Measurements from ENCODE around the gene LILRB4.

LILRB4 gene

DNA sequence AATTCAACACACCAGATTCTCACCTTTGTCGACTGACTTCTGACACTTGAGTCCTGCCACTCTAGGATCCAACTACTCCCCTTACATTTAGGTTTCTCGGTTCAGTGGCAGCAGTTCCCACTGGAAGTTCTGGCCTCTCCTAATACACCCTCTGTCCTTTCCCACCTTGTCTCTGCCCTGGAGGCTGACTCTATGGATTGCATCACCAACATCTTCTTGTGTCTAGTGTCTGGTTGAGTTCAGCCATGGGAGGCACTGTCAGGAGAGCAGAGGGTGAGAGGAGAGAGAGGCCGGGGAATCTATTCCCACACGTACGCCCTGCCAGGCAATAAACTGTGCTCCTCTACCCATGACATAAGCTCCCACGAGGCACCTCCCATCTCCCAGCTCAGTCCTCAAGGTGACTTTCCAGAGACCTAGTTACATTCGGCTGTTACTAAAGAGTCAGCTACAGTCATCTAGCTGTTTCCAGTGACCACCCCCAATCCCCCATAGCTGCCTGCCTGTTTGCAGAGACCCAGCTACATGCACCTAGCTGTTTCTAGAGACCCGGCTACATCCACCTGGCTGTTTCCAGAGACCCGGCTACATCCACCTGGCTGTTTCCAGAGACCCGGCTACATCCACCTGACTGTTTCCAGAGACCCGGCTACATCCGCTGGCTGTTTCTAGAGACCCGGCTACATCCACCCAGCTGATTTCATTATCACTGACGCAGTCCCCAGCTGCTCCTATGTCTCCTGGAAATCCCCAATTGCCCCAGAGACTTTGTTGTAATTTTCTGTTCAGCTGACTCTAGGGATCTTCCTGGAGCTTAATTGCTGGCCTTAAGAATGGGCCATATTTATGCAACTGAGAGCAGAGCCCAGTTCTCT lies 8.1 kb upstream of the LILRB4 start:
- Histone ChIP-seq H3K18ac (ENCODE audit: low read depth in 1 of 2, low read length in 2 of 2) (no peak overlapping the region), H3K9ac (ENCODE audit: low read length) (no peak overlapping the region), H3K23ac (ENCODE audit: low read length in 2 of 2) (no peak overlapping the region), H3K36me3 (ENCODE audit: control insufficient read depth in 1 of 2, insufficient read depth in 2 of 2, low read depth in 1 of 2, low read length in 2 of 2) (no peaks in the 10 kb centered on the region), H3K27me3 (ENCODE audit: control insufficient read depth in 1 of 2, insufficient read depth in 1 of 2, low read length in 2 of 2) (peaks cover 0 to 8% of the 10 kb centered on the region in 2 experiments), H3K4me2 (ENCODE audit: low read length, poor library complexity, severe bottlenecking) (no peak overlapping the region), H3K4ac (ENCODE audit: low read depth in 1 of 2, low read length in 2 of 2) (no peak overlapping the region), H3K4me1 (ENCODE audit: control insufficient read depth, insufficient read depth, low read depth, low read length) (no peaks in the 10 kb centered on the region), H3K14ac (ENCODE audit: low read length in 2 of 2) (no peak overlapping the region), H3K27ac (ENCODE audit: low read length, poor library complexity, severe bottlenecking) (no peak overlapping the region), H3K9me3 (ENCODE audit: control insufficient read depth, low read length) (no peaks in the 10 kb centered on the region), H2BK5ac (ENCODE audit: low read depth, low read length, poor library complexity, severe bottlenecking) (no peak overlapping the region), H2BK120ac (ENCODE audit: low read depth, low read length) (no peak overlapping the region), H2AFZ (ENCODE audit: low read depth, low read length) (no peak overlapping the region), H4K91ac (ENCODE audit: low read length) (no peak overlapping the region), H3K79me1 (replicated peaks; ENCODE audit: low read length, poor library complexity, severe bottlenecking) (no peaks in the 10 kb centered on the region), H2BK15ac (ENCODE audit: low read depth, poor library complexity, severe bottlenecking) (no peak overlapping the region), H3K4me3 (ENCODE audit: insufficient read depth in 1 of 2, low read depth in 1 of 2, low read length in 2 of 2) (no peak overlapping the region), H2AK5ac (ENCODE audit: low read length, severe bottlenecking) (no peak overlapping the region), H4K8ac (ENCODE audit: low read length) (no peak overlapping the region), H2BK12ac (ENCODE audit: low read length in 2 of 2) (no peak overlapping the region)
- WGBS: 76% methylated on average over 14 of the region's 14 CpGs
- DNase-seq: no peak

DNA sequence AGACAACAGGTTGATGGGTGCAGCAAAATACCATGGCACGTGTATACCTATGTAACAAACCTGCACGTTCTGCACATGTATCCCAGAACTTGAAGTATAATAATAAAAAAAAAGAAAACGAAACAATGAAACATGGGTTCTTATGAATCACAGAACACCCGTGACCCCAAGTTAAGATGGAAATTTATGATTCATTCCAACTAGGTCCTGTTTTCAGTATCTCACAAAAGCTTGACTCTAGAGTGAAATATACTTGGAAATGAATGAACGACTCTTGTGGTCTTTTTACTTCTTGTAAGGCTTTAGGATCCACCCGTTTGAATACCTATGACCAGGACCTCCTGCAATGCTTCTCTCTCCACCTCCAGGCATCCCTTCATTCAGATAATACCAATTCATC lies 3.5 kb upstream of the LILRB4 start:
- no peak overlapping the region for H3K23ac ChIP-seq (ENCODE audit: low read length in 2 of 2)
- no peak overlapping the region for H3K14ac ChIP-seq (ENCODE audit: low read length in 2 of 2)
- H3K18ac ChIP-seq (ENCODE audit: low read depth in 1 of 2, low read length in 2 of 2): no peak overlapping the region
- no peak overlapping the region for H3K4ac ChIP-seq (ENCODE audit: low read depth in 1 of 2, low read length in 2 of 2)
- H2AFZ ChIP-seq (ENCODE audit: low read depth, low read length): no peak overlapping the region
- no peak overlapping the region for H3K4me2 ChIP-seq (ENCODE audit: low read length, poor library complexity, severe bottlenecking)
- no peak overlapping the region for H2AK5ac ChIP-seq (ENCODE audit: low read length, severe bottlenecking)
- WGBS: 84% methylated on average over 2 of the region's 6 CpGs
- DNase-seq: no peak
- H4K91ac ChIP-seq (ENCODE audit: low read length): no peak overlapping the region
- H2BK5ac ChIP-seq (ENCODE audit: low read depth, low read length, poor library complexity, severe bottlenecking): no peak overlapping the region
- no peak overlapping the region for H4K8ac ChIP-seq (ENCODE audit: low read length)
- H3K9ac ChIP-seq (ENCODE audit: low read length): no peak overlapping the region
- H3K36me3 ChIP-seq (ENCODE audit: control insufficient read depth in 1 of 2, insufficient read depth in 2 of 2, low read depth in 1 of 2, low read length in 2 of 2): no peaks in the 10 kb centered on the region
- no peaks in the 10 kb centered on the region for H3K79me1 ChIP-seq (replicated peaks; ENCODE audit: low read length, poor library complexity, severe bottlenecking)
- no peaks in the 10 kb centered on the region for H3K4me1 ChIP-seq (ENCODE audit: control insufficient read depth, insufficient read depth, low read depth, low read length)
- no peak overlapping the region for H2BK120ac ChIP-seq (ENCODE audit: low read depth, low read length)
- H3K27me3 ChIP-seq (ENCODE audit: control insufficient read depth in 1 of 2, insufficient read depth in 1 of 2, low read length in 2 of 2): no peaks in the 10 kb centered on the region
- no peak overlapping the region for H3K4me3 ChIP-seq (ENCODE audit: insufficient read depth in 1 of 2, low read depth in 1 of 2, low read length in 2 of 2)
- H2BK15ac ChIP-seq (ENCODE audit: low read depth, poor library complexity, severe bottlenecking): no peak overlapping the region
- H3K27ac ChIP-seq (ENCODE audit: low read length, poor library complexity, severe bottlenecking): no peak overlapping the region
- no peak overlapping the region for H2BK12ac ChIP-seq (ENCODE audit: low read length in 2 of 2)
- no peaks in the 10 kb centered on the region for H3K9me3 ChIP-seq (ENCODE audit: control insufficient read depth, low read length)

DNA sequence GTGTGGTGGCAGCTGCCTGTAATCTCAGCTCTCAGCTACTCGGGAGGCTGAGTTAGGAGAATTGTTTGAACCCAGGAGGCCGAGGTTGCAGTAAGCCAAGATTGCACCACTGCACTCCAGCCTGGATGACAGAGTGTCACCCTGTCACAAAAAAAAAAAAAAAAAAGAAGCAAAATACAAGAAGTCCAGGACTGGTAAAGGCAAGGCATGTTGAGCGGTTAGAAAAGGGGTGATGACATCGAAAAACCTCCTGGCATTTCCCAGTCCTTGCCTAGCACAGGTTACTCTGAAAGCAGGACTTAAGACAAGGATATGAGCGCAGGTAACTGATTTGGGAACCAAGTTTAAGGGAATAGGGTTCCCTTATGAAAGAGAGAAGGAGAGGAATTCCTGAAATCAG lies 2.5 kb upstream of the LILRB4 start:
- Histone ChIP-seq H3K23ac (ENCODE audit: low read length in 2 of 2) (no peak overlapping the region), H2BK15ac (ENCODE audit: low read depth, poor library complexity, severe bottlenecking) (no peak overlapping the region), H2AFZ (ENCODE audit: low read depth, low read length) (no peak overlapping the region), H4K91ac (ENCODE audit: low read length) (no peak overlapping the region), H3K4ac (ENCODE audit: low read depth in 1 of 2, low read length in 2 of 2) (no peak overlapping the region), H3K27me3 (ENCODE audit: control insufficient read depth in 1 of 2, insufficient read depth in 1 of 2, low read length in 2 of 2) (no peaks in the 10 kb centered on the region), H3K18ac (ENCODE audit: low read depth in 1 of 2, low read length in 2 of 2) (no peak overlapping the region), H3K9me3 (ENCODE audit: control insufficient read depth, low read length) (no peaks in the 10 kb centered on the region), H3K36me3 (ENCODE audit: control insufficient read depth in 1 of 2, insufficient read depth in 2 of 2, low read depth in 1 of 2, low read length in 2 of 2) (no peaks in the 10 kb centered on the region), H3K27ac (ENCODE audit: low read length, poor library complexity, severe bottlenecking) (no peak overlapping the region), H2BK120ac (ENCODE audit: low read depth, low read length) (no peak overlapping the region), H3K14ac (ENCODE audit: low read length in 2 of 2) (no peak overlapping the region), H2AK5ac (ENCODE audit: low read length, severe bottlenecking) (no peak overlapping the region), H2BK12ac (ENCODE audit: low read length in 2 of 2) (no peak overlapping the region), H3K4me3 (ENCODE audit: insufficient read depth in 1 of 2, low read depth in 1 of 2, low read length in 2 of 2) (no peak overlapping the region), H2BK5ac (ENCODE audit: low read depth, low read length, poor library complexity, severe bottlenecking) (no peak overlapping the region), H4K8ac (ENCODE audit: low read length) (no peak overlapping the region), H3K9ac (ENCODE audit: low read length) (no peak overlapping the region), H3K4me1 (ENCODE audit: control insufficient read depth, insufficient read depth, low read depth, low read length) (no peaks in the 10 kb centered on the region), H3K4me2 (ENCODE audit: low read length, poor library complexity, severe bottlenecking) (no peak overlapping the region), H3K79me1 (replicated peaks; ENCODE audit: low read length, poor library complexity, severe bottlenecking) (no peaks in the 10 kb centered on the region)
- DNase-seq: no peak
- WGBS: 72% methylated on average over 3 of the region's 5 CpGs

DNA sequence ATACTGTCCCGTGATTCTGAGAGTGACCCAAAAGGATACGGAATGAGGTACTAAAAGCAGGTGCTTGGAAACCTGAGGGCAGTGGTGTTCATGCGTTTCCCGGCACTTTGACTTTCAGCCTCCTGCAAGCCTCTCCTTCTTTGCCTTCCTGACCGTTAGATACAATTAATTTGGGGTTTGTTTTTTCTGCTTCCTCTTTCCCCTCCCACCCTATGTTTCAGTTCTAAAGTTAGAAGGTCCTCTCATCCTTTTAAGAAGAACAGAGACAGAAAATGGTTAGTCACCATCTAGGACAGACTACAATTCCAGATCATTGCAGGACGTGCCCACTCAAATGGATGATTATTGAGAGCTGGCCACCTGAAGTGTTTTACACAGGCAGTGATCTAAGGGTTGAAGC lies 1.8 kb upstream of the LILRB4 start:
- DNase-seq: no peak
- H3K27ac ChIP-seq (ENCODE audit: low read length, poor library complexity, severe bottlenecking): no peak overlapping the region

More for the DNA sequence above, 1.8 kb upstream of the LILRB4 start:
- Histone ChIP-seq H2BK120ac (ENCODE audit: low read depth, low read length) (no peak overlapping the region), H3K9ac (ENCODE audit: low read length) (no peak overlapping the region), H2BK5ac (ENCODE audit: low read depth, low read length, poor library complexity, severe bottlenecking) (no peak overlapping the region), H3K4ac (ENCODE audit: low read depth in 1 of 2, low read length in 2 of 2) (no peak overlapping the region), H3K18ac (ENCODE audit: low read depth in 1 of 2, low read length in 2 of 2) (no peak overlapping the region), H3K79me1 (replicated peaks; ENCODE audit: low read length, poor library complexity, severe bottlenecking) (no peaks in the 10 kb centered on the region), H2AK5ac (ENCODE audit: low read length, severe bottlenecking) (no peak overlapping the region), H3K9me3 (ENCODE audit: control insufficient read depth, low read length) (no peaks in the 10 kb centered on the region), H3K23ac (ENCODE audit: low read length in 2 of 2) (no peak overlapping the region), H3K4me3 (ENCODE audit: insufficient read depth in 1 of 2, low read depth in 1 of 2, low read length in 2 of 2) (no peak overlapping the region), H4K91ac (ENCODE audit: low read length) (no peak overlapping the region), H3K4me1 (ENCODE audit: control insufficient read depth, insufficient read depth, low read depth, low read length) (no peaks in the 10 kb centered on the region), H3K27me3 (ENCODE audit: control insufficient read depth in 1 of 2, insufficient read depth in 1 of 2, low read length in 2 of 2) (no peaks in the 10 kb centered on the region), H3K36me3 (ENCODE audit: control insufficient read depth in 1 of 2, insufficient read depth in 2 of 2, low read depth in 1 of 2, low read length in 2 of 2) (no peaks in the 10 kb centered on the region), H2BK15ac (ENCODE audit: low read depth, poor library complexity, severe bottlenecking) (no peak overlapping the region), H4K8ac (ENCODE audit: low read length) (no peak overlapping the region), H3K14ac (ENCODE audit: low read length in 2 of 2) (no peak overlapping the region), H2AFZ (ENCODE audit: low read depth, low read length) (no peak overlapping the region), H3K4me2 (ENCODE audit: low read length, poor library complexity, severe bottlenecking) (no peak overlapping the region), H2BK12ac (ENCODE audit: low read length in 2 of 2) (no peak overlapping the region)
- 84% methylated on average over 5 of the region's 6 CpGs for WGBS
